Stimulated activated CD4-positive, alpha-beta T cell treated with anti-CD3 and anti-CD28 coated beads, Interleukin-15, amount 100 ng/mL, for 24 hours (primary cell): Measurements from ENCODE around the gene CAPN15.
"Not testable (repeated sequence)": the region's sequence is repeated elsewhere in the genome, so short reads cannot be mapped to it uniquely, and the experiment has no call there.

ENCODE experiments used
- DNase-seq: peaks from one replicate; pipeline ENCODE4 v3.0.0-alpha.2; 2020

Gene CAPN15

DNA sequence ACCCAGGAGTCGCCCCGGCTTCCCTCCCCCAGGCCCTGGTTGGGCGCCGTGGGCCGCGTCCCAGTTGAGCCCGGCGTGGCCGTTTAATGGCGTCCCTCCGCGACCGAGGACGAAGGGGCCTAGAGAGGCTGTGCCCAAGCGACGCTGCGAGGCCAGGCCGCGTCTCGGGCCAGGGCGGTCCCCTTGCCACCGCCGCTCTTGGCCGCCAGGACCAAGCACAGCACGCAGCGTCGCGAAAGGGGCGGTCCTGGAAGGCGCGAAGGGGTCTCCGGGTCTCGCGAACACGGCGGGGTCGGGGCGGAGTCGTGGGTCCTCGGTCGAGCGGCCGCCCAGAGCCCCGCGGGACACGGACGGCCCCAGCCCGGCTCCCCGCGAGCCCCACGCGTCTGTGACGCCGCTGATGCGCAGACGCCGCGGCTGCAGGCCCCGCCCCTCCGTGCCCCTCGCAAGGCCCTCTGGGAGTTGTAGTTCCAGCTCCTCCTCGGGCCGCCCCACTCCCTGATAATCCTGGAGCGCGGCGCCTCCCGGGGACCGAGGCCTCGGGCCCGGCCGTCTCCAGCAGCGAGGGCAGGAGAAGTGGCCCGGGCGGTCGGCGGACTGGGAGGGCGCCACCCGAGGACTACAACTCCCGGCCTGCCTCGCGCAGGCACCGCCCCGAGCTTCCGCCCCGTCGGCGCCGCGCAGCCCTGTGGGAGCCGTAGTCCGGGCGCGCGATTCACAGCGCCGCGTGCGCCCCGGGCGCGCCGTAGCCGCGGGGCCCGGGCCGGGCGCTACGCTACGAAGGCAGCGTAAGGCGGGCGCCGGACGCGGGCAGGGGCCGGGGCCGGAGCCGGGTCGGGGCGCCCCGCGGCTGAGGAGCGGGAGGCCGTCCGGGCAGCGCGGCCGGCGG, at the start of gene CAPN15:
Gene CAPN15 (plus strand): TSS at position 698 of the 889 bp plus-strand sequence. CDS start 19,127 bp downstream, outside the sequence.
- DNase-seq, result peak; percentile 91

DNA sequence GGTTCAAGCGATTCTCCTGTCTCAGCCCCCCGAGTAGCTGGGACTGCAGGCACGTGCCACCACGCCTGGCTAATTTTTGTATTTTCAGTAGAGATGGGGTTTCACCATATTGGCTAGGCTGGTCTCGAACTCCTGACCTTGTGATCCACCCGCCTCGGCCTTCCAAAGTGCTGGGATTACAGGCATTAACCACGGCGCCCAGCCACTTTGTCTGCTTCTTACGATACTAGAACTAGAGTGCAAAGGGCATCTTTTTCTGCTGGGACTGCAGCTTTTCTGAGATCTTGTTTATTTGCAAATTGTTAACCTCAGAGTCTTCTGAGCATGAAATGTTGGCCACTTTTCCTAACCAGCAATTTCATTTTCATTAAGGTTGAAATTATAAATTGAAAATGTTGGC, 49.2 kb upstream of the CAPN15 start:
- DNase-seq, result not testable (repeated sequence)

- no peak for DNase-seq
Observed at GRCh38 chr16:482468-483185, 44.9 kb upstream of the CAPN15 start.

GRCh38 chr16:483341-484075, 44.0 kb upstream of the CAPN15 start:
- DNase-seq, result no peak

GRCh38 chr16:489606-490005, 37.9 kb upstream of the CAPN15 start:
- no peak for DNase-seq

GRCh38 chr16:490768-491167, 36.7 kb upstream of the CAPN15 start:
- no peak for DNase-seq

DNA sequence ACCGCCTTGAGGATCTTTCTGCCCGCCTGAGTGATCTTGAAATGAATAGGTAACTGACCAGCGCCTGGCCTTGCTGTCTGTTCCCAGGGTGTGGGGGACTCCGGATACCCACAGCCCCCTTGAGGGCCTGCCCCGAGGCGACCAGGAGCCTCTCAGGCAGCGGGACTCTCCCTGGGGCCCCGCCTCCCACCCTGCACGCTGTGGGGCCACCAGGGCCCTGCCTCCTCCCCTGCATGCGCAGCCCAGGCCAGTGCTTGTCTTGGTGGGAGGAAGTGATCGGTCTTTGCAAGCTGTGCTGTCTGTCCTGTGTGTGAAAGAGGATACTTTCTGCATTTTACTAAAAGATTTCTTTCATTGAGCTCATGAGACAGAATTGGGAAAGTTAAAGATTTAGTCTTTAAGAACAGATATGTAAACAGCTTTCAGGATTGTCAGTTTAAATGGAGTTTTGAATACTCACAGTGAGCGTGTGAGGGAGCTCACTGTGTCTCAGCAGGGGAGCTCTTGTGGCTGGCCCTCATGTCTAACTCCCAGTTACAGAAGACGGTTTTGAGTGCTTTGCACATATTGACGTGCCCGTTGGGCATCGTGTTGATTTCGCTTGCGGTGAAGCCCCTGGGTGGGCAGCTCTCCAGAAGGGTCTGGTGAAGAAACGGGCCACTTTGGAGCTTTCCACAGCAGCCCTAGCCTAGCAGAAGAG, 36.1 kb upstream of the CAPN15 start:
- DNase-seq, result no peak

- DNase-seq, result no peak
Observed at GRCh38 chr16:492211-492875, 35.2 kb upstream of the CAPN15 start.

GRCh38 chr16:494676-495075, 32.8 kb upstream of the CAPN15 start:
- not testable (repeated sequence) for DNase-seq

DNA sequence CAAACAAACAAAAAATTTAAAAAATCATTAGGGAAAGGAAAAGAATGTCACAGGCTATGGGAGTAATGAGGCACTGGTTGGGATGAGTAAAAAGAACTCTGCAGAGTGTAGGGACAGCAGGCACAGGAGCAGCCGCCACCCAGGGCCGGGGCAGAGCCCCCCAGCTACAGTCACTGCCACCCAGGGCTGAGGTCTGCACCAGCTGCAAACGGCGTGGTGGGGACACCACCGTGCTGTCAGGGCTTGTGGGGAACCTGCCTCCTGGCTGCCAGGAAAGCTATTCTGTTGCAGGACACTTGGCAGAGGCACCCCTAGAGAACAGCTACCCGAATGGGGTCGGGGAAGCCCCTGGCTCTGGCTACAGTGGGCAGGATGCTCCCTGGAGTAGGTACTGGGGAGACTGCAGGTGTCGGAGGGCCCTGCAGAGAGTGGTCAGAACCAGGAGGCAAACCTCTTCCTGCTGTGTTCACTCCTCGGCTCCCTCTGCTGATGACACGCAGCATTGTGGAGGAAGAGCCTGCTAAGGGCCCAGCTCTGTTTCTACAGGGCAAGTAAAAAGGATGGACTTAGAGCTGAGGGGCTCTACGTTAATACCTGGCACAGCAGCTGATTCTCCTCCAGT, 32.3 kb upstream of the CAPN15 start:
- peak; percentile 21 for DNase-seq

GRCh38 chr16:496097-496886, 31.2 kb upstream of the CAPN15 start:
- no peak for DNase-seq

- no peak for DNase-seq
Observed at GRCh38 chr16:497258-497657, 30.3 kb upstream of the CAPN15 start.

- DNase-seq, result no peak
Observed at GRCh38 chr16:499924-500323, 27.6 kb upstream of the CAPN15 start.

- DNase-seq, result no peak
Observed at GRCh38 chr16:500709-501108, 26.8 kb upstream of the CAPN15 start.

GRCh38 chr16:502179-502943, 25.2 kb upstream of the CAPN15 start:
- DNase-seq, result no peak

DNA sequence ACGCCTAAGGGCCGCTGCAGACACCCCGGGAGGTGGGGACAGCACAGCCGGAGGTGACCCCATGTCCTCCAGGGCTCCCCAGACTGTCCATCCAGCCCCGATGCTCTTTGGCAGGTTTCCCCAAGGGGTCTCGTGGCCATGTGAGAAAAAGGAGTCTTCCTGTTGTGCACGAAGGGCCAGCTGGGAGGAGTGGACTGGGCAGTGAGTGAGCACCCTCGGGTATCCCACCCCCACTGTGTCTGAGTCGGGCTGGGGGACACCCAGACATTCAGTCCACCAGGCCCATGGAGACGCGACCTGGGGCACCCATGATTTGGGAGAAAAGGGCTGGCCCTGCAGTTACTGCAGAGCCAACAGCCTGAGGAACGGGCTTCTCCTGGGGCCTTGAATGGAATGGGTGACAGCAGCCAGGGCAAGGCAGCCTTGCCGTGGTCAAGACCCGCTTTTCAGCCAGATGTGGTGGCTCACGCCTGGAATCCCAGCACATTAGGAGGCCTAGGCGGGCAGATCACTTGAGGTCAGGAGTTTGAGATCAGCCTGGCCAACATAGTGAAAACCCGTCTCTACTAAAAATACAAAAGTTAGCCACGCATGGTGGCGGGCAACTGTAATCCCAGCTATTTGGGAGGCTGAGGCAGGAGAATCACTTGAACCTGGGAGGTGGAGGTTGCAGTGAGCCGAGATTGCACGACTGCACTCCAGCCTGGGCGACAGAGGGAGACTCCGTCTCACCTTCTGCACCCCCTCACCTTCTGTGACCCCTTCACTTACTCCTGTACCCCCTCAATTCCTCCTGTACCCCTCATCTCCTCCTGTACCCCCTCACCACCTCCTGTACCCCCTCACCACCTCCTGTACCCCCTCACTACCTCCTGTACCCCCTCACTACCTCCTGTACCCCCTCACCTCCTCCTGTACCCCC, 24.1 kb upstream of the CAPN15 start:
- no peak for DNase-seq

DNA sequence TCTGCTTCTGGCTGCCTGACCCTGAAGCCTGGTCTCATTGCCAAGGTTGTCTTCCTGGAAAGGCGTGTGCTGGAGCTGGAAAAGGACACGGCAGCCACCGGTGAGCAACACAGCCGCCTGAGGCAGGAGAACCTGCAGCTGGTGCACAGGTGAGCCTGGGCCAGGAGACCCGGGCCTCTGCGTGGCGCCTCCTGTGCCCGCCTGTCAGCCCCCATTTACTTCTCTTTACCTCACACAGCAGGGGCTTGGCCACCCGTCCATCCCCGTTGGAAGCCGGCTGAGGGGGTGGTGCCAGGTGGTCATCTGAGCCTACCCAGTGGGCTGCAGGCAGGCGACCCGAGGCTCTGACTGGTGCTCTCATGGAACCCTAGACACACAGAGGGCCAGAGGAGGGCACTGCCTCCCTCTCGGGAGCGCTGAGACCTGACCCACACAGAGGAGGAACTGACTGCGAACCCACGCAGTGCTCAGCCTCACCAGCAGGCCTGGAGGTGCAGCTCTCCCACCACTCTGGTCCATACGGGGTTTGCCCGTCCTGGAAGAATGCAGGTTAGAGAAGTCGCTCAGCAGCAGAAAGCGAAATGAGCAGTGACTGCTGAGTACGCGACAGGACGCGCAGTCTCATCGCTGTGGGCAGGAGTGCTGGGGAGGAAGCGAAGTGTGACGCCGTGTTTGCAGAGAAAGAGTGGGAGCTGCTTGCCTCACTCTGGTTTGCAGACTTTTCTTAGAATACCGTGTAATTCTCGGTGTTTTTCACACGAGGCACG, 21.9 kb upstream of the CAPN15 start:
- no peak for DNase-seq

GRCh38 chr16:506246-506546, 21.3 kb upstream of the CAPN15 start:
- DNase-seq, result no peak
